Osteocyte (in vitro differentiated cells): ENCODE measurements around the gene SBK1. TPM values are rescaled to one million over a fixed set of nuclear protein-coding genes. Genes with fewer than 3 reads are reported as not detected.

Source experiments
- DNase-seq: peaks from one replicate; pipeline ENCODE4 v3.0.0; 2021; ENCODE audit warnings: mixed read lengths; ENCODE audit not compliant: unreplicated experiment; ENCODE audit errors: extremely low spot score
- H3K27ac Mint-ChIP-seq: one replicate; pipeline ENCODE4 v1.8.0; 2021; ENCODE audit warnings: mild to moderate bottlenecking, mixed read lengths; ENCODE audit not compliant: unreplicated experiment
- H3K27me3 Mint-ChIP-seq: one replicate; pipeline ENCODE4 v1.8.0; 2021; ENCODE audit warnings: mixed read lengths; ENCODE audit not compliant: unreplicated experiment
- H3K36me3 Mint-ChIP-seq: one replicate; pipeline ENCODE4 v1.8.0; 2021; ENCODE audit warnings: mixed read lengths; ENCODE audit not compliant: unreplicated experiment
- H3K4me1 Mint-ChIP-seq: one replicate; pipeline ENCODE4 v1.8.0; 2021; ENCODE audit warnings: mixed read lengths; ENCODE audit not compliant: unreplicated experiment
- H3K4me3 Mint-ChIP-seq: one replicate; pipeline ENCODE4 v1.8.0; 2021; ENCODE audit warnings: mild to moderate bottlenecking, moderate library complexity, mixed read lengths; ENCODE audit not compliant: unreplicated experiment
- H3K9me3 Mint-ChIP-seq: one replicate; pipeline ENCODE4 v1.8.0; 2021; ENCODE audit warnings: mixed read lengths; ENCODE audit not compliant: unreplicated experiment
- total RNA-seq: library from RNA; stranded (reverse); gene quantifications from 2 replicates; pipeline ENCODE4 v1.2.1, GENCODE V29; 2021
- TF ChIP-seq, protein P1 (sequence below): fragments of 200-600 bp; sonication (generic); IDR thresholded peaks from 2 replicates; pipeline ENCODE4 v1.5.0; 2021; ENCODE audit warnings: antibody characterized with exemption, mild to moderate bottlenecking, moderate library complexity

SBK1 gene
- total RNA-seq, 1 donor from 2014 or later = 5.0 TPM

- Mint-ChIP-seq H3K27me3 (peaks cover 5% of the 10 kb centered on the region), H3K4me3 (no peak overlapping the region), H3K4me1 (no peaks in the 10 kb centered on the region), H3K9me3 (no peaks in the 10 kb centered on the region), H3K27ac (no peak overlapping the region), H3K36me3 (no peaks in the 10 kb centered on the region)
- TF ChIP-seq, protein P1, sequence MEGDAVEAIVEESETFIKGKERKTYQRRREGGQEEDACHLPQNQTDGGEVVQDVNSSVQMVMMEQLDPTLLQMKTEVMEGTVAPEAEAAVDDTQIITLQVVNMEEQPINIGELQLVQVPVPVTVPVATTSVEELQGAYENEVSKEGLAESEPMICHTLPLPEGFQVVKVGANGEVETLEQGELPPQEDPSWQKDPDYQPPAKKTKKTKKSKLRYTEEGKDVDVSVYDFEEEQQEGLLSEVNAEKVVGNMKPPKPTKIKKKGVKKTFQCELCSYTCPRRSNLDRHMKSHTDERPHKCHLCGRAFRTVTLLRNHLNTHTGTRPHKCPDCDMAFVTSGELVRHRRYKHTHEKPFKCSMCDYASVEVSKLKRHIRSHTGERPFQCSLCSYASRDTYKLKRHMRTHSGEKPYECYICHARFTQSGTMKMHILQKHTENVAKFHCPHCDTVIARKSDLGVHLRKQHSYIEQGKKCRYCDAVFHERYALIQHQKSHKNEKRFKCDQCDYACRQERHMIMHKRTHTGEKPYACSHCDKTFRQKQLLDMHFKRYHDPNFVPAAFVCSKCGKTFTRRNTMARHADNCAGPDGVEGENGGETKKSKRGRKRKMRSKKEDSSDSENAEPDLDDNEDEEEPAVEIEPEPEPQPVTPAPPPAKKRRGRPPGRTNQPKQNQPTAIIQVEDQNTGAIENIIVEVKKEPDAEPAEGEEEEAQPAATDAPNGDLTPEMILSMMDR = no peak
- no peak for DNase-seq
Measured at GRCh38 chr16:28310796-28311195, 18.5 kb downstream of the SBK1 start.

- no peak overlapping the region for H3K27ac Mint-ChIP-seq
- H3K27me3 Mint-ChIP-seq = peaks cover 3% of the 10 kb centered on the region
- no peak for DNase-seq
- no peaks in the 10 kb centered on the region for H3K4me1 Mint-ChIP-seq
- TF ChIP-seq, protein P1 = no peak
- H3K36me3 Mint-ChIP-seq = no peaks in the 10 kb centered on the region
- no peak overlapping the region for H3K4me3 Mint-ChIP-seq
- H3K9me3 Mint-ChIP-seq = no peaks in the 10 kb centered on the region
Measured at GRCh38 chr16:28311413-28311812, 19.1 kb downstream of the SBK1 start.

DNA sequence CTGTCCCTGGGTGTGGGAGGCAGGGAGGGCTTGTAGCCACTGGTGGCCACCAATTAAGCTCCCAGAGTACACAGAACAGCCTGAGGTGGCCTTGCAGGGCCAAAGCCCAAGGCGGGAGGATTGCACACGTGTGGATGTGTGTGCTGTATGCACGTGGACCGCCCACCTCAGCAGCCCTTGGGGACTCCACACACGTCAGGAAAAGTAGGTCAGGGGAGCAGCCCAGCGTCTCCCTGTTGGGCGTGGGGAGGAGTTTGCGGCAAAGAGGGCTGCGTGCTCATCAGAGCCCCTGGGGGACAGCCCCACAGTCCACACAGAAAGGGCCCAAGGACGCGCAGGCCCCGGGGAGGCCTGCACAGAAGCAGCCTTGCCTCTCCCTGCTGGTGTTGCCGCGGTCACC, 19.6 kb downstream of the SBK1 start:
- Mint-ChIP-seq H3K27me3 (peaks cover 3% of the 10 kb centered on the region), H3K9me3 (no peaks in the 10 kb centered on the region), H3K4me1 (no peaks in the 10 kb centered on the region), H3K4me3 (no peak overlapping the region), H3K36me3 (no peaks in the 10 kb centered on the region), H3K27ac (no peak overlapping the region)
- DNase-seq = no peak
- TF ChIP-seq, protein P1 = no peak

GRCh38 chr16:28312327-28312726, 20.0 kb downstream of the SBK1 start:
- H3K4me1 Mint-ChIP-seq = no peaks in the 10 kb centered on the region
- H3K36me3 Mint-ChIP-seq = no peaks in the 10 kb centered on the region
- no peak overlapping the region for H3K27ac Mint-ChIP-seq
- H3K9me3 Mint-ChIP-seq = no peaks in the 10 kb centered on the region
- no peak for DNase-seq
- H3K4me3 Mint-ChIP-seq = no peak overlapping the region
- H3K27me3 Mint-ChIP-seq = peaks cover 3% of the 10 kb centered on the region
- TF ChIP-seq, protein P1 = no peak

DNA sequence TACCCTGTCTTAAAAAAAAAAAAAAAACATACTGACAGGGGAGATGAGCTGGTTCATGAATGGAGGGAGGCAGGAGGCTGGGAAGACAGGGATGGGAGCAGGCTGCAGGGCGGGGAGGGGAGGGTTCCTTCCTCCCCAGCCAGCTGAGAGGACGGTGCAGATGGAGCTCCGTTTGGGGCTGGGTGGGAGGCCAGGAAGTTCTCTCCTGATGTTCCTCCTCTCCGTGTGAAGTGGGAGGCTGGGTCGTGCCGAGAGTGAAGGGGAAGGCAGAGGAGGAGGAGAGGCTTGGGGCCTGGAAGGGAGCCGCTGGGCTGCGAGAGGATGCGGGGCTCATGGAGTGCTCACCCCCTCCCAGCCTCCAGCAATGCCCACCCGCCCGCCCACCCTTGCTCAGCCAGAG, 21.3 kb downstream of the SBK1 start:
- no peak overlapping the region for H3K4me3 Mint-ChIP-seq
- no peak for DNase-seq
- peaks cover 3% of the 10 kb centered on the region for H3K27me3 Mint-ChIP-seq
- H3K4me1 Mint-ChIP-seq = no peaks in the 10 kb centered on the region
- no peaks in the 10 kb centered on the region for H3K9me3 Mint-ChIP-seq
- H3K27ac Mint-ChIP-seq = no peak overlapping the region
- TF ChIP-seq, protein P1 = no peak
- no peaks in the 10 kb centered on the region for H3K36me3 Mint-ChIP-seq
